Omental fat pad (tissue), 4 donors: ENCODE measurements around the gene EIF4EBP2. TPM values are rescaled to one million over a fixed set of nuclear protein-coding genes. Genes with fewer than 3 reads are reported as not detected.

Experiments used
- ATAC-seq: fragments of 150-250 bp; one replicate; pipeline ENCODE4 v1.9.1; 2016; ENCODE audit warnings: mild to moderate bottlenecking, moderate library complexity; ENCODE audit not compliant: low FRiP score
- DNase-seq: peaks from one replicate; pipeline ENCODE4 v3.0.0-alpha.2; 2019; ENCODE audit warnings: low spot score
- total RNA-seq, 4 donors: library from RNA; depleted of rRNA; stranded (reverse); fragments of >200 nt; gene quantifications; one replicate each; pipeline ENCODE4 v1.1.0, GENCODE V29; 2016
- TF ChIP-seq, protein P1 (sequence below), 3 donors: fragments of 450-650 bp; IDR thresholded peaks; one replicate each; pipeline ENCODE4 v1.5.1; 2016 to 2017; ENCODE audit warnings: antibody characterized with exemption in 3 of 3, mild to moderate bottlenecking in 3 of 3, moderate library complexity in 2 of 3

Gene EIF4EBP2
- total RNA-seq, 4 donors from 2014 or later: 104 to 195 (median 141) TPM

GRCh38 chr10:70461397-70462348 lies 57.7 kb downstream of the EIF4EBP2 start:
- DNase-seq: no peak
- peak; percentile 55 for ATAC-seq
- TF ChIP-seq, protein P1, sequence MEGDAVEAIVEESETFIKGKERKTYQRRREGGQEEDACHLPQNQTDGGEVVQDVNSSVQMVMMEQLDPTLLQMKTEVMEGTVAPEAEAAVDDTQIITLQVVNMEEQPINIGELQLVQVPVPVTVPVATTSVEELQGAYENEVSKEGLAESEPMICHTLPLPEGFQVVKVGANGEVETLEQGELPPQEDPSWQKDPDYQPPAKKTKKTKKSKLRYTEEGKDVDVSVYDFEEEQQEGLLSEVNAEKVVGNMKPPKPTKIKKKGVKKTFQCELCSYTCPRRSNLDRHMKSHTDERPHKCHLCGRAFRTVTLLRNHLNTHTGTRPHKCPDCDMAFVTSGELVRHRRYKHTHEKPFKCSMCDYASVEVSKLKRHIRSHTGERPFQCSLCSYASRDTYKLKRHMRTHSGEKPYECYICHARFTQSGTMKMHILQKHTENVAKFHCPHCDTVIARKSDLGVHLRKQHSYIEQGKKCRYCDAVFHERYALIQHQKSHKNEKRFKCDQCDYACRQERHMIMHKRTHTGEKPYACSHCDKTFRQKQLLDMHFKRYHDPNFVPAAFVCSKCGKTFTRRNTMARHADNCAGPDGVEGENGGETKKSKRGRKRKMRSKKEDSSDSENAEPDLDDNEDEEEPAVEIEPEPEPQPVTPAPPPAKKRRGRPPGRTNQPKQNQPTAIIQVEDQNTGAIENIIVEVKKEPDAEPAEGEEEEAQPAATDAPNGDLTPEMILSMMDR (IDR thresholded peaks at IDR 0.05): peak in 2 of 3 donors; percentile 46 to 50

DNA sequence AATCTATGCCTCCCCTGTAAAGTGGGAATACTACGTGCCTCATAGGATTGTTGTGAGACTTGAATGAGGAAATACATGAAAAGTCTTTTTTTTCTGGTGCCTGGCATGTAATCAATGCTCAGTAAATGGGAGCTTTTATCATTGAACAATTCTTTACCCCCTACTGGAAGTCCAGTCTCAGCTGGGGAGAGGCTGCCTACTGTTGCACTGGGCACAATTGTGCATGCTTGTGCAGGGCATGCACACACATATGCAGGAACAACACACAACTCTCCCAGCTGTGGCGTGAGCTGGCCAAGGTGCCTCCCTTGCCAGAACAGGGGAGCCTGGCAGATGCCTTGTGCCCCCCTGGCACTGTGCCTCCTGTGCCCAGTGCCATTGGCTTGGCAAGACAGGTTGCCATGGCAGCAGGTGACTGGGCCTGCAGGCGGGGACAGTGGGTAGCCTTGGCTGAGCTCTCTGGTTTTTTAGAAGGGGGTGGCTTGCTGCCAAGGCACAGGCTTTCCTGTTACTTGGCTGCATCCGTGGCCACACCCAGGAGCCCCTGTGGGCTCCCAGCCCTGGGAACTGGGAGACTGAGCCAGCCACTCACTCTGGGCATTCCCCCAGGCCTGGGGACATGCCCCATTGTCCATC lies 58.5 kb downstream of the EIF4EBP2 start:
- TF ChIP-seq, protein P1 (IDR thresholded peaks at IDR 0.05): no peak
- ATAC-seq (no peak), DNase-seq (no peak)

- DNase-seq (no peak), ATAC-seq (no peak)
- TF ChIP-seq, protein P1 (IDR thresholded peaks at IDR 0.05): no peak
Observed at GRCh38 chr10:70465278-70465677, 61.3 kb downstream of the EIF4EBP2 start.

DNA sequence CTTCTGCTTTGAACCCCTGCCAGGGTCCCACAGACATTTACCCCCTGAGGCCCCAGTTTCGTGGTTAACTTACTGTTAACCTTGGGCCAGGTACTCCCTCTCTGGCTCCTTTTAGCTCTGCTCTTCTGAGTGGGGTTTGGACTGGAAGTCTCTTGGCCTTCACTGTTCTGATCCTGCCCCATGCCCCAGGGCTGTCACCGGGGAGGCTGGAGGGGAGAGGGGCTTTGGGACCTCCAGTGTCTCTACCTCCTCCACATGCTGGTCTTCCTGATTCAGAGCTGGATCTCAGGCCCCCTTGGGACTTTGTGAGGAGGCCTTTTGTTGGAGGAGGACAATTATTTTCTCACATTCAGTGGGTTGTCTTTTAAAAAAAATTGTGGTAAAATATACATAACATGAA lies 61.9 kb downstream of the EIF4EBP2 start:
- TF ChIP-seq, protein P1 (IDR thresholded peaks at IDR 0.05): no peak
- no peak for DNase-seq
- no peak for ATAC-seq

DNA sequence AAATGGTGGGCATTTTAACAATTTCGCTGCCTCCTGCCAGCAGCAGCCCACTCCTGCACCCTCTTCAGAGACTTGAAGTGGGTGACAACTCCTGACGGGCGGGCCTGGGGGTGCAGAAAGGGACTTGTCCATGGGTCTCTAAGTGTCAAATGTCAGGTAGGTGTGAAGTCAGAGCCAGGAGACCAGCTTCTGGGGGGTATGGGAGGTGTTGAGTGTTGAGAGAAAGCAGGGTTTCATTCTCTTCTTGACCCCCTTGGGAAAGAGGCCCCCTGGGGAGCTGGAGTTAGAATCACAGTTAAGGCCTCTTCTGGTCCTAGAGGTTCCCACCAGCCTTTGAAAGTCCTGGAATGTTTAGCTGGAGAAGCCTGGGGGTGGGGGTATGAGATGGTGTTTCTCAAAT lies 63.0 kb downstream of the EIF4EBP2 start:
- no peak for ATAC-seq
- no peak for DNase-seq
- TF ChIP-seq, protein P1 (IDR thresholded peaks at IDR 0.05): no peak

GRCh38 chr10:70472799-70473454 lies 69.0 kb downstream of the EIF4EBP2 start:
- ATAC-seq (no peak), DNase-seq (no peak)
- TF ChIP-seq, protein P1 (IDR thresholded peaks at IDR 0.05): no peak
